Colon (tissue), 2 donors: Measurements from ENCODE around the gene CACNA1B.
"Not testable (repeated sequence)": the region's sequence is repeated elsewhere in the genome, so short reads cannot be mapped to it uniquely, and the experiment has no call there.

ENCODE experiments used
- FAIRE-seq: peaks from 2 replicates; lab custom pipeline; 2012; peaks lifted over from hg19 to GRCh38; lab: Jason Lieb, UNC
- donor health status: control.
- donor health status: control.

Gene CACNA1B

GRCh38 chr9:138117101-138117750 is 239.6 kb downstream of the CACNA1B start:
- FAIRE-seq = no peak

DNA sequence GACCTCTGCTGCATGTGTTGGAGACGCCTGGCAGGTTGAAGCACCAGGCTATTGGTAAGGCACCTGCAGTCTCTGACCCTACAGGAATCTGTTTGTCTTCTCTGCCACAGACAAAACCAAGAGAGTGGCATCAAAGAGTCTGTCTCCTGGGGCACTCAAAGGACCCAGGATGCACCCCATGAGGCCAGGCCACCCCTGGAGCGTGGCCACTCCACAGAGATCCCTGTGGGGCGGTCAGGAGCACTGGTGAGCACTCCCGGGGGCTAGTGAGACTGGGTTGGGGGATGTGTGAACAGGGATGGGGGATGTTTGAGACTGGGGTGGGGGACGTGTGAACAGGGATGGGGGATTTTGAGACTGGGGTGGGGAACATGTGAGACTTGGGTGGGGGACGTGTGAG is 240.3 kb downstream of the CACNA1B start:
- FAIRE-seq = no peak

DNA sequence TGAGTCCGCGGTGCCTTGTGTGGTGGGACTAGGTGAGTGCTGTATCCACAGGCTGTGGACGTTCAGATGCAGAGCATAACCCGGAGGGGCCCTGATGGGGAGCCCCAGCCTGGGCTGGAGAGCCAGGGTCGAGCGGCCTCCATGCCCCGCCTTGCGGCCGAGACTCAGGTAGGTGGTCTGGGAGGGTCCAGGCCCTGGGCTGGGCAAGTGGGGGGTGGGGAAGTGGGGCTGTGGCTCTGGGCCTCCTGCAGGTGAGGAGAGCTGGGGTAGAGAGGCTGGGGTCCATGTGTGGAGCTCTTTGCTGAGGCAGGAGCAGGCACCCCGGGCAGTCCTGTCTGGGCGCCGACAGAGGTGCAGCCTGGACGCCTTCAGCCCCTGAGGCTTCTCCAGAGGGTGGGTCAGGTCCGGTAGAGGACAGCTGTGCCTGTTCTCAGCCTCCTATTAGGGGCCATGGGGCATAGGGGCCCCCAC is 241.1 kb downstream of the CACNA1B start:
- no peak for FAIRE-seq

DNA sequence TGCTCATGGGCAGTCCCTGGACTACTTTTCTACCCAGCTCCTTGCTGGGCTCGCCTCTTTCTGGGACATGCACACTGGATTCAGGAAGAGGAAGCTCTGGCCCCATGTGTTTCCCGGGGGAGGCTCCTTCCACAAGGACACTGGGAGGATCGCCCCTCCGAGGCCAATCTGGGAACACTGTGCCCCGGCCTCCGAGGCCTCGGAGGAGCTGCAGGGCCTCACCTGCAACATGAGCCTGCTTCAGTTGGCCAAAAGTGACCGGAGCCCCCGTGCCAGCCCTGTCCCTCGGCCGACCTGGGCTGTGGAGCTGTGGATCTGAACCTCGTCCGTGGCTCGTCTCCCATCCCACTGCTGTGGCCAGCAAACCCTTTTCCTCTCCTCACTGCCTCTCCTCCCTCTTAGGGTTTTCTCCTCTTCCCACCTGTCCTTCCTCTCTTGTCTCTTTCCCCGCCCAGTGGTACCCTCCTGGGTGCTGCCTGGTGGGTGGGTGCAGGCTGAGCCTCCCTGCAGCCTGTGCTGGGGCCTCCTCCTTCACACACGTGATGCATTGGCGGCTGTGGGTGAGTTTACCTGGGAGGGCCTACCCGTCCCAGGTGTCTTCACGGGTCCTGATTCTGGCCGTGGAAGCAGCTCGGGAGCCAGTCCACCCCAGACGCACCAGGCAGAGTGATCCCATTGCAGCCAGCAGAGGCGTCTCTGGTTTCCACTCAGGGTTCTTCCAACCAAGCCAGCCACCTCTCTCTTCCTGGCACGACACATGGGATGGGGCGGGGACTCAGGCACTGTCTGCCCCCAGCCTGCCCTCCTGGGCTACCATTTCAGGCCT is 241.8 kb downstream of the CACNA1B start:
- no peak for FAIRE-seq

DNA sequence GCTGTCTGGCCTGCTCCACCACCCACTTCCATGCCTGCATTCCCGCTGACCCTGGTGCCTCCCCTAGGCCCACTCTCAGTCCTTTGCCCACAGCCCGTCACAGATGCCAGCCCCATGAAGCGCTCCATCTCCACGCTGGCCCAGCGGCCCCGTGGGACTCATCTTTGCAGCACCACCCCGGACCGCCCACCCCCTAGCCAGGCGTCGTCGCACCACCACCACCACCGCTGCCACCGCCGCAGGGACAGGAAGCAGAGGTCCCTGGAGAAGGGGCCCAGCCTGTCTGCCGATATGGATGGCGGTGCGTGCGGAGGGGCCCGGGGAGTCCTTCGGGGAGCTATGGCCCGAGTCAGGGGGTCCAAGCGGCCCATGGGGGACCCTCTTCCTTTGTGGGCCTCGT is 242.5 kb downstream of the CACNA1B start:
- no peak for FAIRE-seq

GRCh38 chr9:138120511-138121437 is 243.2 kb downstream of the CACNA1B start:
- no peak for FAIRE-seq

- no peak for FAIRE-seq
Measured at GRCh38 chr9:138121438-138122050, 244.0 kb downstream of the CACNA1B start.

DNA sequence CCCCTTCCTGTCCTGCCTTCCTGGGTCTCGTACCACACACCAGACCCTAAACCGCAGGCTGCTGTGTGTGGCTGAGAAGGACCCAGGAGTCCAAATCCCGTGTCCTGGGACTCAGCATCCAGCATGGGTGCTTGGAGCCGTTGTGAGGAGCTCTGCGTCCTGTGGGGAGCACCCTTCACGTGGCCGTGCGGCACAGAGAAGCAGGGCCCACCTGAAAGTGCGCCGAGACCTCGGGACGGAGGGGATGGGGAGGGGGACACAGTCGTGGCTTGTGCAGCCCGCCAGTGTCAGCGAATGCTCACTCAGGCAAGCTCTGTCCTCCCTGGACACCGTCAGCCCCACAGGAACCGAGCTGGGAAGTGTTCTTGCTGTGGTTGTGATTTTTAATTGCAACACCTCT is 244.6 kb downstream of the CACNA1B start:
- FAIRE-seq = no peak

DNA sequence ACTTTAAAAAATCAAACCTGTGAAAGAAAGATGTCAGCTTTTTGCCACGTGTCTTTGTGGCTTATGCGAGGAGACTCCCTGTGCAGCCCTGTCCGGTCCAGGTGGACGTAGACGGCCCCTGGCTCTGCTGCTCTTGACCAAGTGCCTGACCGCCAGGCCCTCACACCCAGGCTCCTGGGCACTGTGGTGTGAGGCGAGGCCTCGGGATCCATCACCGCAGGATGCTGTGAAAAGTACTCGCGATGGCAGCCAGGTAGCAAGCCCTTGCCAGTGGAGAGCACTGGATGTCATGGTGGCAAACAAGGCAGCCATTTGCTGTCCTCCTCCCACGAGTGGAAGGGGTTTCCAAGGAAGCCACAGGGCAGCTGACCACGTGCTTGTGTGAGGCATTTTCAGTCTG is 245.1 kb downstream of the CACNA1B start:
- no peak for FAIRE-seq

DNA sequence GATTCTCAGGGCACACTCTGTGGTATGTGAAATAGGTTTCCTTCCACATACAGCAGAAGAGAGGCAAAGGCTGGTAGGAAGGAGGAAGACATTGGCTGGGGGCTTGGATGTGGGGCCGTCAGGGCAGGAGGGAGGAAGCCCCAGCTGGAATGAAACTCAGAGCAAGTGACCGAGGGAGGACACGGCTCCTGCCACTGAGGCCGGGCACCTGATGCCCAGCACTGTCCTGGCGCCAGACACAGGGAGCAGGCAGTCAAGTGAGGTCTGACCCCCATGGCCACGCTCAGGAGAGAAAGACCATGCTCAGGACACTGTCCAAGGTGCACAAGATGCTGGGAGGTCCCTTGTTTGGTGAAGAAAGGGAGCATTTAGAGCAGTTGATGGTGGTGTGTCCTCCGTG is 245.5 kb downstream of the CACNA1B start:
- no peak for FAIRE-seq

DNA sequence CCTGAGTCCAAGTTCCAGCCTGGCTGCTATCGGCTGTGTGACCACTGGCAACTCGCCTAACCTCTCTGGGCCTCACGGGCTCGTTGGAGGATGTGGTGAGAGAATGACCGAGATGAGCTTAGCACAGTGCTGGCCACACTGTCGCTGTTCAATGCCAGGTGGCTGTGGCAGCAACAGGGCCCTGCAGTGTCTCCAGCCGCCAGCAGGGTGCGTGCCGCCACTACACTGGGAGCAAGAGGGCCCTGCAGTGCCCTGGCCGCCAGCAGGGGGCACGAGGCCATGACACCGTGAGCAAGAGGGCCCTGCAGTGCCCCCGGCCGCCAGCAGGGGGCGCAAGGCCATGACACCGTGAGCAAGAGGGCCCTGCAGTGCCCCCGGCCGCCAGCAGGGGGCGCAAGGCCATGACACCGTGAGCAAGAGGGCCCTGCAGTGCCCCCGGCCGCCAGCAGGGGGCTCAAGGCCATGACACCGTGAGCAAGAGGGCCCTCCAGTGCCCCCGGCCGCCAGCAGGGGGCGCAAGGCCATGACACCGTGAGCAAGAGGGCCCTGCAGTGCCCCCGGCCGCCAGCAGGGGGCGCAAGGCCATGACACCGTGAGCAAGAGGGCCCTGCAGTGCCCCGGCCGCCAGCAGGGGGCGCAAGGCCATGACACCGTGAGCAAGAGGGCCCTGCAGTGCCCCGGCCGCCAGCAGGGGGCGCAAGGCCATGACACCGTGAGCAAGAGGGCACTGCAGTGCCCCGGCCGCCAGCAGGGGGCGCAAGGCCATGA is 248.7 kb downstream of the CACNA1B start:
- FAIRE-seq = not testable (repeated sequence)

- not testable (repeated sequence) for FAIRE-seq
Measured at GRCh38 chr9:138126858-138127584, 249.4 kb downstream of the CACNA1B start.

GRCh38 chr9:138128027-138128426 is 250.4 kb downstream of the CACNA1B start:
- FAIRE-seq = not testable (repeated sequence)

DNA sequence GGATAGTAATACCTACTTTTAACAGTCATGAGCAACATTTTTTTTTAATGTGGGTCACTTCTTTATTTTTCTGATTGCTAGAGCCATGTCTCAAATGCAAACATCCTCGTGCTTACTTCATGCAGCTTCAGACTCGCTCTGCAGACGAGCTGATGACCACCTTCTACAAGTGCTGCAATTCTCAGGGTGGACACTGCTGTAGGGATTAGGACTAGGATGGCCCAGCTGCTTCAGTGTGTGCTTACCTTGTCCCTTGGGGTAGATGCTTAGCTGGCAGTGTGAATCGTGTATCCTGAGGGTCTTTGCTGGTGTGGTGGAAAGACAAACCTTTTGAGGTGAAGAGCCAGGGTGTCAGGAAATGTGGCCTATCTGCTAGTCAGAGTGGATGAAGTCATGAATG is 251.7 kb downstream of the CACNA1B start:
- not testable (repeated sequence) for FAIRE-seq

DNA sequence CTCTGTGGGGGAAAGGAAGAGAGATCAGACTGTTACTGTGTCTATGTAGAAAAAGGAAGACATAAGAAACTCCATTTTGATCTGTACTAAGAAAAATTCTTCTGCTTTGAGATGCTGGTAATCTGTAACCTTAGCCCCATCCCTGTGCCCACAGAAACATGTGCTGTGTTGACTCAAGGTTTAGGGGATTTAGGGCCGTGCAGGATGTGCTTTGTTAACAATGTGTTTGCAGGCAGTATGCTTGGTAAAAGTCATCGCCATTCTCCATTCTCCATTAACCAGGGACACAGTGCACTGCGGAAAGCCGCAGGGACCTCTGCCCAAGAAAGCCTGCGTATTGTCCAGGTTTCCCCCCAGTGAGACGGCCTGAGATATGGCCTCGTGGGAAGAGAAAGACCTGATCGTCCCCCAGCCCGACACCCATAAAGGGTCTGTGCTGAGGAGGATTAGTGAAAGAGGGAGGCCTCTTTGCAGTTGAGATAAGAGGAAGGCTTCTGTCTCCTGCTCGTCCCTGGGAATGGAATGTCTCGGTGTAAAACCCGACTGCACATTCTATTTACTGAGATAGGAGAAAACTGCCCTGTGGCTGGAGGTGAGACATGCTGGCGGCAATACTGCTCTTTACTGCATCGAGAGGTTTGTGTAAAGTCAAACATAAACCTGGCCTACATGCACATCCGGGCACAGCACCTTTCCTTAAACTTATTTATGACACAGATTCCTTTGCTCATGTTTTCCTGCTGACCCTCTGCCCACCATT is 255.5 kb downstream of the CACNA1B start:
- FAIRE-seq = not testable (repeated sequence)

DNA sequence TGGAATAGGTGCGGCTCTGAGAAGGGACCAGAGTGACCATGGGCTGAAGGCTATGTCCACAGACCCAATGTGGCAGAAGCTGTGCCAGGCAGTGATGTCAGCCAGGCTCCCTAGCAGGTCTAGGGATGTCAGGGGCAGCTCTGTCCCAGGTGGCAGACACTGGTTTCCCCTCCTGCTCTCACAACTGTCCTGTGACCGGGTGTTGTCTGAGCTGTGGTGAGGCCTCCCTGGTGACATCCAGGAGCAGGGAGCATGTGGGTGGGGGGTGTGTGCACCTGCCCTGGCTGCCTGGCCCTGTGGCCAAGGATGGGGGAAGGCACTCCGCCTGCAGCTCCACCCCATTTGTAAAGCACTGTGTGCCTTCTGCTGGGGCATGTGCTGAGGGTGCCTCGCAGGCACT is 257.0 kb downstream of the CACNA1B start:
- FAIRE-seq = not testable (repeated sequence)

DNA sequence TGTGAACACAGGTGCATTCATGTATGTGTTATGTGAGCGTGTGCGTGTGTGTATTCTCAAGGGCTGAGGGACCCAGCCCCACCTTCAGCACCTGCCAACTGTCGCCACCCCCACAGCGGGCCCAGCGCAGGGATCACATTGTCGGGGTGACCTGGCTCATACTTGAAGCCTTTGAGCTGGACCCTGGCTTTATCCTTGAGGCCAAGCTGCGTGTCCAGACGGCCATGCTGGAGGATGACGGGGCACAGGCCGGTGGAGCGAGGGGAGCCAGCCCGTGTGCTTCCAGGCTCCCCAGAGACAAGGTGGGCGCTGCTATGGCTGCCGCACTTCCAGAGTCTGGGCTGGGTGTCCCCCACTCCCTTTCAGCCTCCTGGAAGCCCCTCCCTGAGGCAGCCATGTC is 261.5 kb downstream of the CACNA1B start:
- FAIRE-seq = not testable (repeated sequence)

GRCh38 chr9:138140980-138141379 is 263.4 kb downstream of the CACNA1B start:
- not testable (repeated sequence) for FAIRE-seq

GRCh38 chr9:138142528-138143244 is 265.1 kb downstream of the CACNA1B start:
- not testable (repeated sequence) for FAIRE-seq
